KG1 (cell line): ENCODE measurements around the gene ZNF428.

Experiments
- DNase-seq: peaks from one replicate; lab custom pipeline; 2025; lab: John Stamatoyannopoulos, UW

Gene ZNF428

DNA sequence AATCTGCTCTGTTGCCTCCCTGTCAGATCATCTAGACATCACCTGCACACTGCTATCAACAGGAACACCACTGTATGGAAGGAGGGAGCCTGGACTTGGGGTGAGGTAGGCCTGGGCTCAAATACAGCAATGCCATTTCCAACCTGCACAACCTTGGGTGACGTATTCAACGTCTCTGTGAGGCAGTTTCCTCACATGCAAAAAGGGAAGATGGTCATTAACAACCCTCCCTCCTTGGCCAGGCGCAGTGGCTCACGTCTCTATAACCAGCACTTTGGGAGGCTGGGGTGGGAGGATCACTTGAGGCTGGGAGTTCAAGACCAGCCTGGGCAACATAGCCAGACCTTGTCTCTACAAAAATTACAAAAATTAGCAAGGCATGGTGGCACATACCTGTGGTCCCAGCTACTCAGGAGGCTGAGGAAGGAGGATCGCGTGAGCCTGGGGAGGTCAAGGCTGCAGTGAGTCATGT, 57.2 kb downstream of the ZNF428 start:
- DNase-seq, result no peak

GRCh38 chr19:43561139-43561970, 58.1 kb downstream of the ZNF428 start:
- no peak for DNase-seq

GRCh38 chr19:43560687-43561086, 58.7 kb downstream of the ZNF428 start:
- DNase-seq, result no peak
